SJSA1 (cell line): ENCODE data around the gene CEBPG. TPM values are rescaled to one million over a fixed set of nuclear protein-coding genes. Genes with fewer than 3 reads are reported as not detected.
A peak's percentile ranks its signal among the peaks of the same experiment; 100 is the strongest.

Experiments
- DNase-seq, 2 experiments: peaks; one replicate each; pipeline ENCODE4 v3.0.0-alpha.2; 2015 to 2020; ENCODE audit warnings: low spot score in 2 of 2, low read depth in 1 of 2
- H3K27ac ChIP-seq: fragments of 250-450 bp; sonication (Bioruptor Pico); 2 replicates; pipeline ENCODE4 v1.5.1; 2020; ENCODE audit warnings: mild to moderate bottlenecking, moderate library complexity
- H3K27me3 ChIP-seq: fragments of 250-450 bp; sonication (Bioruptor Pico); replicated peaks from 2 replicates; pipeline ENCODE4 v1.5.1; 2020; ENCODE audit warnings: mild to moderate bottlenecking, moderate library complexity
- H3K36me3 ChIP-seq: fragments of 250-450 bp; sonication (Bioruptor Pico); 2 replicates; pipeline ENCODE4 v1.5.1; 2020; ENCODE audit warnings: mild to moderate bottlenecking
- H3K4me1 ChIP-seq: fragments of 250-450 bp; sonication (Bioruptor Pico); replicated peaks from 2 replicates; pipeline ENCODE4 v1.6.1; 2021; ENCODE audit warnings: mild to moderate bottlenecking
- H3K4me3 ChIP-seq: fragments of 250-450 bp; sonication (Bioruptor Pico); 2 replicates; pipeline ENCODE4 v1.5.1; 2020; ENCODE audit warnings: mild to moderate bottlenecking
- H3K9me3 ChIP-seq: fragments of 250-450 bp; sonication (Bioruptor Pico); replicated peaks from 2 replicates; pipeline ENCODE4 v1.5.1; 2020; ENCODE audit warnings: mild to moderate bottlenecking
- total RNA-seq: library from RNA; depleted of rRNA; stranded (reverse); fragments of >200 nt; shearing (Covaris generic); gene quantifications from 2 replicates; pipeline ENCODE4 v1.2.3, GENCODE V29; 2014

Gene CEBPG
- total RNA-seq, 1 experiment from 2014 or later = 55.5 TPM

GRCh38 chr19:33397536-33398360 lies 24.2 kb downstream of the CEBPG start:
- peak in 1 of 2 experiments; percentile 31 for DNase-seq
- Histone ChIP-seq H3K9me3 (no peaks in the 10 kb centered on the region), H3K4me1 (peaks cover 64% of the 10 kb centered on the region), H3K36me3 (peaks cover 33% of the 10 kb centered on the region), H3K27me3 (no peaks in the 10 kb centered on the region), H3K4me3 (no peak overlapping the region), H3K27ac (peak overlapping the region; percentile 47)

GRCh38 chr19:33398361-33399060 lies 25.0 kb downstream of the CEBPG start:
- no peak overlapping the region for H3K27ac ChIP-seq
- H3K9me3 ChIP-seq = no peaks in the 10 kb centered on the region
- DNase-seq = no peak
- H3K27me3 ChIP-seq = no peaks in the 10 kb centered on the region
- H3K4me3 ChIP-seq = no peak overlapping the region
- peaks cover 64% of the 10 kb centered on the region for H3K4me1 ChIP-seq
- H3K36me3 ChIP-seq = peaks cover 36% of the 10 kb centered on the region

- Histone ChIP-seq H3K4me1 (peaks cover 64% of the 10 kb centered on the region), H3K27ac (no peak overlapping the region)
- DNase-seq = no peak
These were observed 25.7 kb downstream of the CEBPG start for GRCh38 chr19:33399081-33399744.

GRCh38 chr19:33399745-33400681 lies 26.5 kb downstream of the CEBPG start:
- DNase-seq = no peak
- Histone ChIP-seq H3K4me3 (no peak overlapping the region), H3K4me1 (peaks cover 62% of the 10 kb centered on the region), H3K36me3 (peaks cover 30% of the 10 kb centered on the region), H3K9me3 (no peaks in the 10 kb centered on the region), H3K27ac (no peak overlapping the region), H3K27me3 (no peaks in the 10 kb centered on the region)

More at GRCh38 chr19:33399081-33399744, 25.7 kb downstream of the CEBPG start:
- H3K27me3 ChIP-seq = no peaks in the 10 kb centered on the region
- peaks cover 32% of the 10 kb centered on the region for H3K36me3 ChIP-seq
- H3K4me3 ChIP-seq = no peak overlapping the region
- H3K9me3 ChIP-seq = no peaks in the 10 kb centered on the region

- Histone ChIP-seq H3K36me3 (peaks cover 28% of the 10 kb centered on the region), H3K4me1 (peaks cover 51% of the 10 kb centered on the region), H3K9me3 (no peaks in the 10 kb centered on the region), H3K4me3 (no peak overlapping the region), H3K27ac (no peak overlapping the region), H3K27me3 (no peaks in the 10 kb centered on the region)
- DNase-seq = no peak
These were observed 27.6 kb downstream of the CEBPG start for GRCh38 chr19:33400856-33401682.

GRCh38 chr19:33401683-33402420 lies 28.3 kb downstream of the CEBPG start:
- no peak overlapping the region for H3K27ac ChIP-seq
- no peak for DNase-seq
- no peak overlapping the region for H3K4me3 ChIP-seq
- H3K36me3 ChIP-seq = peaks cover 35% of the 10 kb centered on the region
- peaks cover 48% of the 10 kb centered on the region for H3K4me1 ChIP-seq
- no peaks in the 10 kb centered on the region for H3K9me3 ChIP-seq
- H3K27me3 ChIP-seq = no peaks in the 10 kb centered on the region

- Histone ChIP-seq H3K9me3 (no peaks in the 10 kb centered on the region), H3K4me1 (peaks cover 40% of the 10 kb centered on the region), H3K4me3 (no peak overlapping the region), H3K27ac (peak overlapping the region; percentile 36; the same call in 1 of the 2 replicates), H3K36me3 (peaks cover 38% of the 10 kb centered on the region), H3K27me3 (no peaks in the 10 kb centered on the region)
- DNase-seq = no peak
These were observed 29.1 kb downstream of the CEBPG start for GRCh38 chr19:33402421-33403220.

- DNase-seq = peak; percentile 79 to 85
These were observed 29.9 kb downstream of the CEBPG start for GRCh38 chr19:33403221-33403972.

GRCh38 chr19:33403973-33404304 lies 30.4 kb downstream of the CEBPG start:
- no peaks in the 10 kb centered on the region for H3K9me3 ChIP-seq
- H3K27ac ChIP-seq = peak overlapping the region; percentile 55
- H3K4me3 ChIP-seq = no peak overlapping the region
- no peaks in the 10 kb centered on the region for H3K27me3 ChIP-seq
- peaks cover 32% of the 10 kb centered on the region for H3K36me3 ChIP-seq
- DNase-seq = peak in 1 of 2 experiments; percentile 29
- peaks cover 30% of the 10 kb centered on the region for H3K4me1 ChIP-seq

More at GRCh38 chr19:33403221-33403972, 29.9 kb downstream of the CEBPG start:
- Histone ChIP-seq H3K9me3 (no peaks in the 10 kb centered on the region), H3K36me3 (peaks cover 36% of the 10 kb centered on the region), H3K4me1 (peaks cover 32% of the 10 kb centered on the region), H3K4me3 (no peak overlapping the region), H3K27me3 (no peaks in the 10 kb centered on the region), H3K27ac (peak overlapping the region; percentile 55)

GRCh38 chr19:33404506-33405253 lies 31.2 kb downstream of the CEBPG start:
- Histone ChIP-seq H3K36me3 (peaks cover 27% of the 10 kb centered on the region), H3K4me3 (no peak overlapping the region), H3K27ac (no peak overlapping the region; the same call in 1 of the 2 replicates), H3K27me3 (no peaks in the 10 kb centered on the region), H3K9me3 (no peaks in the 10 kb centered on the region), H3K4me1 (peaks cover 30% of the 10 kb centered on the region)
- DNase-seq = no peak
